Measurements from ENCODE around the gene ZACN. TPM values are rescaled to one million over a fixed set of nuclear protein-coding genes. Genes with fewer than 3 reads are reported as not detected.

ZACN gene
- polyA plus RNA-seq, 1 donor from 2014 or later, result not detected

Small RNAs within 50 kb of the gene (small RNA-seq; reads per million reads assigned to genes)
- 0 to 5.1 (median 0.65) reads per million in 3 experiments for gene MIR6868

Other genes with a start within 250 kb of the ZACN start
- gene UNC13D, start 234.8 kb upstream of the ZACN start, polyA plus RNA-seq, result 1.2 and 6.9 TPM in 2 replicates
- 21.4 and 21.7 TPM in 2 replicates for gene WBP2, start 223.8 kb upstream of the ZACN start, polyA plus RNA-seq
- gene TRIM47, start 200.6 kb upstream of the ZACN start, polyA plus RNA-seq, result 0.54 and 0.67 TPM in 2 replicates
- 1.5 and 1.7 TPM in 2 replicates for gene TRIM65, start 182.2 kb upstream of the ZACN start, polyA plus RNA-seq
- gene MRPL38, start 174.3 kb upstream of the ZACN start, polyA plus RNA-seq, result 91.2 and 115 TPM in 2 replicates
- 11.7 and 13.5 TPM in 2 replicates for gene FBF1, start 138.1 kb upstream of the ZACN start, polyA plus RNA-seq
- gene ACOX1, start 100.0 kb upstream of the ZACN start, polyA plus RNA-seq, result 30.1 and 31.2 TPM in 2 replicates
- gene TEN1, start 99.9 kb upstream of the ZACN start, polyA plus RNA-seq, result 33.1 and 41.3 TPM in 2 replicates
- gene CDK3, start 78.3 kb upstream of the ZACN start, polyA plus RNA-seq, result 29.2 and 42.8 TPM in 2 replicates
- gene EVPL, start 51.9 kb upstream of the ZACN start, polyA plus RNA-seq, result not detected in 2 replicates
- gene SRP68, start 6.7 kb upstream of the ZACN start, polyA plus RNA-seq, result 22.3 and 26.3 TPM in 2 replicates
- gene GALR2, start 4.4 kb upstream of the ZACN start, polyA plus RNA-seq, result not detected in 2 replicates
- 146 and 180 TPM in 2 replicates for gene EXOC7, start 24.6 kb downstream of the ZACN start, polyA plus RNA-seq
- 0.56 and 0.84 TPM in 2 replicates for gene FOXJ1, start 62.1 kb downstream of the ZACN start, polyA plus RNA-seq
- 15.9 and 19.9 TPM in 2 replicates for gene RNF157, start 161.3 kb downstream of the ZACN start, polyA plus RNA-seq
- gene UBALD2, start 186.2 kb downstream of the ZACN start, polyA plus RNA-seq, result 7.5 and 9.2 TPM in 2 replicates
- 17.3 and 26.5 TPM in 2 replicates for gene QRICH2, start 229.1 kb downstream of the ZACN start, polyA plus RNA-seq

Measured in neural cell (in vitro differentiated cells).